GM18867 (cell line): ENCODE measurements around the gene SORCS1.

Source experiments
- ATAC-seq: cut with Tn5 transposase; IDR thresholded peaks from one replicate; pipeline ENCODE4 v1.9.1; 2021; ENCODE audit warnings: mild to moderate bottlenecking, moderate library complexity; ENCODE audit not compliant: unreplicated experiment

SORCS1 gene

GRCh38 chr10:106559442-106559841 is 605.1 kb downstream of the SORCS1 start:
- no peak for ATAC-seq

GRCh38 chr10:106557951-106558733 is 606.4 kb downstream of the SORCS1 start:
- no peak for ATAC-seq

- no peak for ATAC-seq
Observed at GRCh38 chr10:106557053-106557452, 607.5 kb downstream of the SORCS1 start.

- no peak for ATAC-seq
Observed at GRCh38 chr10:106555599-106555998, 608.9 kb downstream of the SORCS1 start.

DNA sequence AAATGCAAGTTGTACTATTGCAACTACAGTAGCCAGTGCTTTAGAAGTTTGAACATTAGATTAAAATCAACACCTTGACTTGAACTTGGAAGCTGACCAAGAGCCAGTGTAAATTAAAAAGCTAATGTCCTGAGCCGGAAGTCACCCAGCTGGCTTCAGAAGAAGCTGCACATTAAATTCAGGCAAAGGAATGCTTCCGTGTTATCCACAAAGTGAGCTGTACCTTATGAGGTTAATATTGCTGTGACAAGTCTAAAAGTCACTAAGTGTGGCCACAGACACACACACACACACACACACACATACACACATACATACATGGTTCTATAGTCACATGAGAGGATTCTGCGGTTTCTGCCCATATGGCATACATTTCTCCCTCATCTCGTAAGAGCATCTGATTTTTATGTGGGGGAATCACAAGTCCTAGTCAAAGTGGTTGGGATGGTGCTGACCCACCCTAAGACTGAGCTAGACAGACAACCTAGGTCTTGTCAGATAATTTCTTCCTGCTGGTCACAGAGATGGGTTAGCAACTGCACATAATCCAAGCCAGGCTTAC is 612.9 kb downstream of the SORCS1 start:
- ATAC-seq = no peak

GRCh38 chr10:106548832-106549231 is 615.7 kb downstream of the SORCS1 start:
- ATAC-seq = no peak

DNA sequence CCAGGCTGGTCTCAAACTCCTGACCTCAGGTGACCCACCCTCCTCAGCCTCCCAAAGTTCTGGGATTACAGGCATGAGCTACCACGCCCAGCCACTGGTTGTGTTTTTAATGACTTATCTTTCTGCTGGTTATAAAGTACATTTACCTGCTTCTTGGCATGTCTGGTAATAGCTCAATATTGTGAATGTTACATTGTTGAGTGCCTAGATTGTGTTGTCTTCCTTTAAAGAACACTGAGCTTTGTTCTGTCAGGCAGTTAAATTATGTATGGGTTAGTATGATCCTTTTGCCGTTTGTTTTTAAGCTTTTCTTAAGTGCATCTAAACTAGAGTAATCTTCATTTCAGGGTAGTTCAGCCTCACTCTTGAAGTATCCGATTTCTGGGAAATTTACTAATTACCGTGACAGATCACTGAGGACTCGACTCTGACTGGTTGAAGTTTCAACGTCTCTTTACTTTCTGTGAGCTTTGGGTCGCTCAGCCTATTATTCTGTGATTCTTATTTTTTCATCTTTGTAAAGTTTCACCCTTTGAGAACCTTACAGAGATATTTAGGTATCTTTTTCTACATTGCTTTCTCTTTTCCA is 617.4 kb downstream of the SORCS1 start:
- ATAC-seq = no peak

DNA sequence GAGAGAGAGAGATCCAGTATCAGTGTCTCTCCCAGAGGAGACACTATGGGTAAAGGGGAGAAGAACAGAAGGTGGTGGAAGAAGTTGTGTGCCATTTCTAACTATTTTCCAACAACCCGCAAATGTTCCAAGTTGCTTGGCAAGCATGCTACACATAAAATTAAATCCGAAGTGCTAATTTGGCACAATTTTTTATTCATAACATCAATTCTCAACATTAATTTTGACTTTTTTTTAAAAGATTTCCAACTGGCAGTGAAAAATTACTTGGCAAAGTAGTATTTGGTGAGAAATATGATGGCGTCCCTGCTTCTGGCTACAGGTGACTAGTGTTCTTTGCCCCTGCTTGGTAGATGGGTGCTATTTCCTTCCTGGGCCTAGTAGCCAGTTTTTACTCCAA is 622.0 kb downstream of the SORCS1 start:
- ATAC-seq = no peak

DNA sequence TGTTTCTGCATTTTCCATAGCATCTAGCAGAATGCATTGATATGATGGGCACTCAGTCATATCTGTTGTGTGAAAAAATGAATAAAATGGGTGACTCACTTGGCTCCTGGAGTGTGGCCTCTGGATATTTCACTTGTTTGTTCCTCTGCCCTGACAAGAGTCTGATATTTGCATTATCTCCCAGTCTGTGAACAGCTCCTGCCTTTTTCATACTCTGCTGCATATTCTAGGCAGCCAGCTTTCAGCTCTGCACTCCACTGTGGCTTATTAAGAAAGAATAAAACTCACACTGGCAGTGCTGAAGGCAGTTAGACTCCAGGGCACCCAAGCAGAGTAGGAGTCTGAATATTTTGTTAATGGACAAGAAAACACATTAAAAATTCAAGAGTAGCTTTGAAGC is 623.9 kb downstream of the SORCS1 start:
- no peak for ATAC-seq

DNA sequence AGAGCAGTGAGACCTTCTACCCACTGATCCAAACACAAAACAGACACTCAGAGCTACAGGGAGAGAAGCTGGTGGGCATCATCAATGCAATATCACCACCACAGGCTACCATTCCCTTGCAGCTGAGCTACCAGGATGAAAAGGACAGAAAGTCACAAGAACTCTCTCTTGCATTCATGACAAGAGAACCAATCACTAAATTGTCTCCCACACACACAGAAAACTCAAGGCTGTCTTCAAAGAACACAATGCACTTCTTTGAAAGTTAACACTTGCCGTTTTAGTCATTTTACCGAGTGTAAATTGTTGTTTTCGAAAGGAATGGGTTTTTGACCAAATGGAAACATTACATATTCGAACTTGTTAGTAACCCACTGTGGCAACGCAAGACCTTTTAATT is 626.6 kb downstream of the SORCS1 start:
- ATAC-seq = no peak

DNA sequence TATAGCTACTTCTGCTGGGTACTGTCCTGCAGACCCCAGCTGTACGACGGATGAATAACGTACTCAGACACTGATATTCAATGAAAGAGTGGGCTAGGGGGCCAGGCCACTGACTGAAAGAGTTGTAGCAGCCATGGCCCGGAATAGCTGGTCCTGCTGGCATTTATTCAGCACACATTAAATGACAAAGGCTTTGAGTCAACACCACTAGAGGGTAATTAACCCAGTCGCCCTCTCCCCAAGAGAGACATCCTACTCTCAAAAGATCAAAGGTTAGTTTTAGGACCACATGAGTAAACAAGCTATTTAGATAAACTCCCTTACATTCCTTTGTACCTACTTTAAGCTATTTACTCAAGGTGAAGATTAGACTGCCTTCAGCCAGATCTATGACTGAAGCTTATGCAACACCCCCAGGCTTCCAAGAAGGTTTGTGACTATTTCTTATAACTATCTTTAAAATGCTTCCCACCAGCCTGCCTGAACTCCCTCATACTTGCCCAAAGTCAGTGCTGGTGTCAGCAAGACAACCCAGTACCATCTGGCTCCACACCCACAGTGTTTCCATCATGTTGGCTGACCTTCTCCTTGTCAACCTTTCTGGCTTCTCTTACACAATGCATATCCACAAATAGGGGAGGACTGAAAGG is 629.1 kb downstream of the SORCS1 start:
- no peak for ATAC-seq

- ATAC-seq = no peak
Observed at GRCh38 chr10:106534441-106534840, 630.1 kb downstream of the SORCS1 start.

GRCh38 chr10:106528702-106529101 is 635.8 kb downstream of the SORCS1 start:
- ATAC-seq = no peak

DNA sequence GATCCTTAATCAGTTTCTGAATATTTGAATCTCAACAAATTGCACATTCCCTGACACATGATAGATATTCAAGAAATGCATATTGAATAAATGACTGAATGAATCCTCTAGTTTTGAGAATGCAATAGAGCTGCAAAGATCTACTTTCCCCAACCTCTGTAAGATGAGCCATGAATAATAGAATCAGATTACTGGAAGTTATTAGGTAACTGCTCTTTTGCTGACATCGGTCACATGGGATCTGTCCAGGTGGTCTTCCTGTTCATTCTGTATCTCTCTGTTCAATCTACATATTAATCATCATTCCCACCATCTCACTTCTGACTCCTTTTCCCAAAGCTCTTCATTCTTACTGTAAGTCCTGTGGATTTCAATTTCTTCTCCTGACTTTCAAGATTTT is 638.7 kb downstream of the SORCS1 start:
- ATAC-seq = no peak
